K562 (cell line): ENCODE results near the gene FAM200A. TPM values are rescaled to one million over a fixed set of nuclear protein-coding genes. Genes with fewer than 3 reads are reported as not detected.
A peak's percentile ranks its signal among the peaks of the same experiment; 100 is the strongest.

ENCODE experiments used
- ATAC-seq: fragments of 200-7000 bp; cut with Tn5 transposase; 3 replicates; pipeline ENCODE4 v1.9.1; 2020; ENCODE audit warnings: moderate library complexity
- BruUV-seq: library from RNA; stranded (reverse); fragments of 400-500 nt; replicated peaks from 2 replicates; lab custom pipeline; 2021; lab: Mats Ljungman, UMichigan
- CTCF ChIA-PET: fragments of 300-600 bp; formaldehyde crosslinking; extraction: SDS; loops from one replicate; lab custom pipeline; 2021; ENCODE audit warnings: low intra/inter-chr PET ratio; lab: Yijun Ruan, JAX
- POLR2A ChIA-PET: fragments of 300-600, 350-650 bp; sonication (Branson Sonifier 250); formaldehyde crosslinking; extraction: SDS; loops from one replicate; lab custom pipeline; 2021; ENCODE audit warnings: antibody characterized with exemption, inconsistent platforms; lab: Yijun Ruan, JAX
- DNase-seq, 4 experiments: peaks; one replicate each; pipeline versions ENCODE4 v3.0.0 to v3.0.0-alpha.2; 2011 to 2018; ENCODE audit warnings: low spot score in 3 of 4, mixed read lengths in 3 of 4; ENCODE audit errors: extremely low read depth in 1 of 4
- FAIRE-seq: peaks from 2 replicates; lab custom pipeline; 2011; peaks lifted over from hg19 to GRCh38; lab: Jason Lieb, UNC
- H2AFZ ChIP-seq: 2 replicates; pipeline ENCODE4 v1.6.0; 2011; ENCODE audit warnings: low read depth, low read length, control low read depth, inconsistent platforms
- H3K27ac ChIP-seq: fragments of 200-600 bp; 3 replicates; pipeline ENCODE4 v1.8.0; 2011; ENCODE audit warnings: low read depth, mild to moderate bottlenecking, control low read depth, inconsistent platforms, low read length, moderate library complexity, mixed read lengths; ENCODE audit errors: extremely low read depth
- H3K27me3 ChIP-seq, 2 experiments: fragments of 300-600 bp in 1 of 2; 2 replicates in 1 of 2; 3 replicates in 1 of 2; pipeline versions ENCODE4 v1.6.0 to v1.8.0; 2011; ENCODE audit warnings: inconsistent platforms in 2 of 2, low read length in 2 of 2, mild to moderate bottlenecking in 1 of 2, mixed read lengths in 1 of 2, moderate library complexity in 1 of 2; ENCODE audit not compliant: control insufficient read depth in 2 of 2, insufficient read depth in 2 of 2
- H3K36me3 ChIP-seq: fragments of 300-600 bp; 3 replicates; pipeline ENCODE4 v1.8.0; 2011; ENCODE audit warnings: mild to moderate bottlenecking, low read length, inconsistent platforms; ENCODE audit not compliant: control insufficient read depth, insufficient read depth
- H3K4me1 ChIP-seq, 2 experiments: fragments of 200-600 bp in 1 of 2; replicated peaks in 1 of 2; 2 replicates in 1 of 2; 3 replicates in 1 of 2; pipeline versions ENCODE4 v1.5.1 to v1.8.0; 2011; ENCODE audit warnings: inconsistent platforms in 2 of 2, low read length in 2 of 2, mild to moderate bottlenecking in 1 of 2, mixed read lengths in 1 of 2, moderate library complexity in 1 of 2; ENCODE audit not compliant: control insufficient read depth in 2 of 2, insufficient read depth in 2 of 2
- H3K4me2 ChIP-seq: 2 replicates; pipeline ENCODE4 v1.6.1; 2011; ENCODE audit warnings: low read length, control low read depth, inconsistent platforms, mixed read lengths; ENCODE audit not compliant: insufficient read depth
- H3K4me3 ChIP-seq: fragments of 200-600 bp; sonication (generic), shearing (Covaris generic); 2 replicates; pipeline ENCODE4 v1.5.1; 2016; ENCODE audit warnings: control low read depth, inconsistent platforms
- H3K79me2 ChIP-seq: fragments of 200-600 bp; 3 replicates; pipeline ENCODE4 v1.8.0; 2011; ENCODE audit warnings: low read length, inconsistent platforms; ENCODE audit not compliant: control insufficient read depth, insufficient read depth
- H3K9ac ChIP-seq, 2 experiments: 2 replicates each; pipeline versions ENCODE4 v1.6.0 to v1.6.1; 2011; ENCODE audit warnings: low read depth in 2 of 2, low read length in 2 of 2, control low read depth in 1 of 2, inconsistent platforms in 1 of 2, mild to moderate bottlenecking in 1 of 2, mixed read lengths in 1 of 2; ENCODE audit not compliant: insufficient read depth in 1 of 2
- H3K9me1 ChIP-seq: one replicate; pipeline ENCODE4 v1.6.0; 2011; ENCODE audit warnings: inconsistent platforms, mild to moderate bottlenecking, low read length, moderate library complexity; ENCODE audit not compliant: control insufficient read depth, insufficient read depth
- H3K9me3 ChIP-seq: replicated peaks from 2 replicates; pipeline ENCODE4 v1.5.1; 2011; ENCODE audit warnings: low read depth, low read length, inconsistent platforms; ENCODE audit not compliant: control insufficient read depth, insufficient read depth
- H4K20me1 ChIP-seq: replicated peaks from 2 replicates; pipeline ENCODE4 v1.6.1; 2011; ENCODE audit warnings: low read length, inconsistent platforms, mixed read lengths; ENCODE audit not compliant: control insufficient read depth, insufficient read depth
- CREB1 ChIP-seq, 2 experiments: sonication (generic) in 1 of 2; formaldehyde crosslinking in 1 of 2; IDR thresholded peaks; 2 replicates each; pipeline versions ENCODE4 v1.6.1 to v1.8.0; 2012 to 2022; ENCODE audit warnings: inconsistent platforms in 1 of 2, mild to moderate bottlenecking in 1 of 2, missing genetic modification reagents in 1 of 2, moderate library complexity in 1 of 2
- E2F1 ChIP-seq: sonication (generic); formaldehyde crosslinking; IDR thresholded peaks from 2 replicates; pipeline ENCODE4 v1.8.1; 2023; ENCODE audit warnings: mild to moderate bottlenecking, missing genetic modification reagents, moderate library complexity
- WGBS: fragments of 100-300 bp; shearing (Covaris generic); methylation state at CpG from one replicate; pipeline ENCODE4 v1.1.6; 2016; ENCODE audit warnings: low coverage, mixed read lengths; ENCODE audit not compliant: insufficient coverage; ENCODE audit errors: missing lambda C conversion rate; 5-methylcytosine and 5-hydroxymethylcytosine counted together
- in situ Hi-C: fragments of 300-500 bp; cut with MboI; formaldehyde crosslinking; loops from 4 replicates; pipeline ENCODE4 v1.15.0; 2018; ENCODE audit warnings: inconsistent platforms, mixed read lengths
- intact Hi-C: fragments of 100-400 bp; cut with micrococcal nuclease; formaldehyde crosslinking; loops from 2 replicates; pipeline ENCODE4 v1.14.2; 2022
- polyA plus RNA-seq, 8 experiments: library from polyadenylated mRNA; depleted of rRNA in 4 of 8; stranded (reverse) in 5 of 8; unstranded in 3 of 8; fragments of >200 nt; fragmentation: Nextera tagmentation in 2 of 8; fragmentation: Illumina TruSeq in 1 of 8; extraction: Ambion mirVana in 2 of 8; extraction: Trizol in 1 of 8; gene quantifications; 2 replicates each; pipeline versions ENCODE4 v1.2.1 to v1.2.3, GENCODE V29; 2011 to 2014; ENCODE audit warnings: inconsistent platforms in 1 of 8, missing spikeins in 1 of 8
- total RNA-seq, 7 experiments: library from RNA; depleted of rRNA in 6 of 7; stranded (reverse); fragments of >200 nt in 6 of 7; fragmentation: Illumina TruSeq in 2 of 7; extraction: Trizol in 2 of 7; gene quantifications; 2 replicates each; pipeline versions ENCODE4 v1.2.1 to v1.2.3, GENCODE V29; 2011 to 2021; ENCODE audit warnings: low replicate concordance in 1 of 7

FAM200A gene
- total and polyA plus RNA-seq, 9 of the 15 experiments (the other 6 are each of a cell fraction or from before 2014, with no cell fraction given) = 3.3 to 11.2 (median 8.3) TPM

GRCh38 chr7:99563650-99564049, 11.7 kb upstream of the FAM200A start:
- peaks cover 71% of the 10 kb centered on the region for H3K36me3 ChIP-seq
- no TSS peak for BruUV-seq
- no peak for FAIRE-seq

More at GRCh38 chr7:99563650-99564049, 11.7 kb upstream of the FAM200A start:
- Histone ChIP-seq H2AFZ (no peak overlapping the region), H3K27ac (no peak overlapping the region), H3K9me1 (peaks cover 8% of the 10 kb centered on the region), H3K9me3 (no peaks in the 10 kb centered on the region), H3K4me2 (no peak overlapping the region), H3K27me3 (no peaks in the 10 kb centered on the region), H3K9ac (no peak overlapping the region), H3K79me2 (peaks cover 64% of the 10 kb centered on the region), H4K20me1 (peaks cover 15% of the 10 kb centered on the region; the same call in 1 of the 2 replicates), H3K4me1 (peaks cover 15 to 16% of the 10 kb centered on the region in 2 experiments), H3K4me3 (no peak overlapping the region)
- ChIA-PET CTCF (interaction anchor here (0.6 kb wide), 1 partner anchor 21 kb away, joined by 3 read pairs; no protein-coding TSS in a partner anchor), POLR2A (interaction anchor here (0.8 to 0.9 kb wide), 2 partner anchors 9 to 13 kb away, joined by 3 to 4 read pairs; no protein-coding TSS in a partner anchor)
- DNase-seq (no peak), ATAC-seq (no peak)
- 94% methylated on average over 10 of the region's 10 CpGs for WGBS
- intact Hi-C loops (no loop called here), in situ Hi-C loops (no loop called here)
- no peak for TF ChIP-seq E2F1 (CRISPR knock-in tag)
- no peak for TF ChIP-seq CREB1 (IDR thresholded peaks at IDR 0.05)
- TF ChIP-seq CREB1 (CRISPR knock-in tag; IDR thresholded peaks at IDR 0.05) = 0 out of 2 replicates have a peak, but pooled peaks have one; percentile 0
